Measurements from ENCODE around the gene NAA16. TPM values are rescaled to one million over a fixed set of nuclear protein-coding genes. Genes with fewer than 3 reads are reported as not detected.
"Not testable (repeated sequence)": the region's sequence is repeated elsewhere in the genome, so short reads cannot be mapped to it uniquely, and the experiment has no call there.

Gene NAA16
- total RNA-seq, 1 donor from 2014 or later: 6.2 TPM

- no peak for DNase-seq (ENCODE audit: low read depth, low spot score)
These were observed 43.3 kb downstream of the NAA16 start for GRCh38 chr13:41354416-41354815.

GRCh38 chr13:41356385-41356648 lies 45.2 kb downstream of the NAA16 start:
- DNase-seq (ENCODE audit: low read depth, low spot score): not testable (repeated sequence)

DNA sequence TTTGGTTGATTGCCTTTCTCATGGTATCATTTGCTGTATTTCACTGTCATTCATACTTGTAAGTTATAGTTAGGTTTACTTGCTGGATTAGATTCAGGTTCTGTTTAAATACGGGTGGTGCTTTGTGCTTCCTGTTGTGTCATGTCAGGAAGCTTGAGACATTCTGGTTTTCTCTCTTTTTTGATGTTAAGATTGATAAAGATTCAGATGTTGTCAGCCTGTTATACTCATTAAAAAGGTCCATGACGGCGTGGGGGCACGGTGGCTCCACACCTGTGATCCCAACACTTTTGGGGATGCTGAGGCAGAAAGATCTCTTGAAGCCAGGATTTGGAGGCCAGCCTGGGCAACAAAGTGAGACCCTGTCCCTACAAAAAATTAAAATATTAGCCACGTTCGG lies 45.7 kb downstream of the NAA16 start:
- DNase-seq (ENCODE audit: low read depth, low spot score): no peak

GRCh38 chr13:41361491-41361890 lies 50.4 kb downstream of the NAA16 start:
- no peak for DNase-seq (ENCODE audit: low read depth, low spot score)

DNA sequence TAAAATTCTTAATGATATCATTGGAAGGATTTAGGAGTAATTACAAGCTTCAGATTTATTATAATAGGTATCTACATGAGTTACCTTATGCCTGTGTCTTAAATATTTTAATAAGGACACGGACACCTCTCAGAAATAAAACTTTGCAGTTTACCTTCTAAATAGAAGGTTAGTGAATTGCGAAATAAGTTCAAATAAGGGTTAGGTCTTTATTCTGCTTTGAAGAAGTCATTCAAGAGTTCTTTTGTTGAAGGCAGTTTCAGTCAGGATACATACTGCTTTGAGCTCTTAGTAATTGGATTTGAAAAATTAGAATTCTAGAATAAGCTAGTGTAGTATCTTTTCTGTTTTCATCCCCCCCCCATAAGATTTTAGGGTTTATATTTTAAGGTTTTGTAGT lies 53.0 kb downstream of the NAA16 start:
- no peak for DNase-seq (ENCODE audit: low read depth, low spot score)

DNA sequence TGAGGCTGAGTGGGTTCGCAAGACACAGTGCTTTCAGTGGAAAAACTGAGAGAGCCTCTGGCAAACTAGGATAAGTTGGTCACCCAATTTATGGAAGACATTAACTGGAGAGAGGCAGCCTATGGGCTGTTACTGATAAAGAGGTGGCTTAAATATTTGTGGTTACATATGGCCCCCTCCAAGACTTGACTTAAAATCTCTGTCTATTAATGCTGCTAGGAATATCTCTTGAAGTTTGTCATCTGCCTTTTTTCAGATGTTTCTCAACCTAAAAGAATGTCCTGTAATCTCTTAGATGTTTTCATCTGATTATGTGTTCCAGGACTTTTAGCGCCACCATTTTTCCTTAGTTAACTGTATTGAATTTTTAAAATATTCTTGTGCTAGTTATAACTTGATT lies 54.6 kb downstream of the NAA16 start:
- DNase-seq (ENCODE audit: low read depth, low spot score): no peak

GRCh38 chr13:41370736-41371135 lies 59.7 kb downstream of the NAA16 start:
- no peak for DNase-seq (ENCODE audit: low read depth, low spot score)

DNA sequence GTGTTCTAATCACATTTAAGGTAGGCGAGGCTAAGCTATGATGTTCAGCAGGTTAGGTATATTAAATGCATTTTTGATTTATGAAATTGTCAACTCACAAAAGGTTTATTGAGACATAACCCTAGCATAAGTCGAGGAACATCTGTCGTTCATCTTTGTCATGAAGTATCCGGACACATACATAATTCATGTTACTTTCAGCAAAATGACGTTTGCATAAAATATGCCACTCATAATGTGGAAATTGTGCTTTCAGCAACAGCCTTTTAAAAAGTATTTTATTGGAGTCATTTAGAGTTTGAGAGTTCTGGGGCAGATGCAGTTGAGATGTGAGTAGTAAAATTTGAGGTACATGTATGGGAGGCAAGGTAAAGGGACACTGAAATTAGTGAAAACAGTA lies 66.4 kb downstream of the NAA16 start:
- DNase-seq (ENCODE audit: low read depth, low spot score): no peak

- DNase-seq (ENCODE audit: low read depth, low spot score): no peak
These were observed 71.4 kb downstream of the NAA16 start for GRCh38 chr13:41382431-41382830.

DNA sequence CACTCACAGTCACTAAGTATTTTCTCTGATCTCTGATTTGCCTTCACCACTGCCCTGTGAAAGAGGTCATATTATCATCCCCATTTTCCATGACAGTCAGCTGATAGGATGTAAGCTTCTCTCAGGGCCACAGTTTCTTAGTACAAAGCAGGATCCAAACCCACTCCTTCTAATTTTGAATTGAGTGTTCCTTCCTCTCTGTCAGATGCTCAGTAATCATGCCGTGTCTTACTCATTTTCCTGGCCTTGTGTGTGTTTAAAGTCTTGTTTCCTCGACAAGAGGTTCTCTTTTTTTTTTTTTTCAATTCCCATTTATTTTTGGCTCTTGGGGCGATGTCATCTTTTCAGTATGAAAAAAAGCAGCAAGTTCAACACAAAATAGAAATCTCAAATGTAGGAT lies 72.3 kb downstream of the NAA16 start:
- peak; percentile 15 for DNase-seq (ENCODE audit: low read depth, low spot score)

GRCh38 chr13:41384749-41385503 lies 73.9 kb downstream of the NAA16 start:
- DNase-seq (ENCODE audit: low read depth, low spot score): no peak

GRCh38 chr13:41386211-41386610 lies 75.1 kb downstream of the NAA16 start:
- no peak for DNase-seq (ENCODE audit: low read depth, low spot score)

DNA sequence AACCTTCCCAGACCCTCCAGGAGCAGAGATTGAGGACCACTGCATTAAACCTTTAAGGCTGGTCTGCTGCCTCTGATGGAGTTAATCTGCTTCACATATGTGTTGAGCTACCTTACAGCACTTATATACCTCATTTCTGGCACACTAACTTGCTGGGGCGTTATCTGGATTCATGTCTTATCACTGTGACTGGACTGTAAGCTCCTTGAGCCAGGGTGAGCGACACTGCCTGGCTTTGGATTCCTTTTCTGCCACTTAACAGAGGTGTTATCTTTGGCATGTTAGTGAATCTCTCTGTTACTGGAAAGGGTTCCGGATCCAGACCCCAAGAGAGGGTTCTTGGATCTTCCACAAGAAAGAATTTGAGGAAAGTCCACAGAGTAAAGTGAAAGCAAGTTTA lies 76.5 kb downstream of the NAA16 start:
- no peak for DNase-seq (ENCODE audit: low read depth, low spot score)

DNA sequence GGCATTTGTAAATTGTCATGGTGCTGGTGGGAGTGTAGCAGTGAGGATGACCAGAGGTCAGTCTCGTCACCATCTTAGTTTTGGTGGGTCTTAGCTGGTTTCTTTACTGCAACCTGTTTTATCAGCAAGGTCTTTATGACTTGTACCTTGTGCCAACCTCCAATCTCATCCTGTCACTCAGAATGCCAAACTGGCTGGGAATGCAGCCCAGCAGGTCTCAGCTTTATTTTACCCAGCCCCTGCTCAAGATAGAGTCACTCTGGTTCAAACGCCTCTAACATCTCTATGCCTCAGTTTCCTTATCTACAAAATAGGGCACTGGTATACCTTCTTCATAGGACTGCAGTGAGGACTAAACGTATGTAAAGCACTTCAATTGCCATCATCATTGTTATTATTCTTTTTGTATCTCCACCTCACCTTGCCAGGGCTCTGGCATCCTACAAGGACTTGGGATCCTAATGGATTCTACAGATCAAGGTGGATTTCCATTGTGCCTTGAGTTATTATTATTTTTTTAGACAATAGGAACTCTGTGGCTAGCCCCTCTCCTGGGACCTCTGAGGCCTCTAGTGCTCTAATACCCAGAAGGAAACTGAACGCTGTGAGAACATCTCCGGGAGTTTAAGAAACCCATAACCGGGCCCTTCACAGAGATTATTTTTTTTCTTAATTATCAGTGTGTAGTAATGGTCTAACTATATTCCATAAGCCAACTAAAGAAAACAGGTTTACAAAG lies 77.2 kb downstream of the NAA16 start:
- DNase-seq (ENCODE audit: low read depth, low spot score): no peak

- DNase-seq (ENCODE audit: low read depth, low spot score): no peak
These were observed 78.5 kb downstream of the NAA16 start for GRCh38 chr13:41389580-41389979.

DNA sequence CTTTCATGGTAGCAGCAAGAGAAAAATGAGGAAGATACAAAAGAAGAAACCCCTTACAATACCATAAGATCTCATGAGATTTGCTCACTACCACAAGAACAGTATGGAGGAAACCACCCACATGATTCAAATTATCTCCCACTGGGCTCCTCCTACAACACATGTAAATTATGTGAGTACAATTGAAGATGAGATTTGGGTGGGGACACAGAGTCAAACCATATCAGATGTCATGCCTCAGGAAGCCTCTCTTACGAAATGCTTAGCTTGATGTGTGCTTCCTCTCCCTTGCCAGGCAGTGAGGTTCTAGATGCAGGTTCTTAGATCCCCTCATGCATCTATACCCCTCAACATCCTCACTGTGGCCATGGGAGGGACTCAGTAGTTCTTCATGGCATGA lies 83.1 kb downstream of the NAA16 start:
- no peak for DNase-seq (ENCODE audit: low read depth, low spot score)

GRCh38 chr13:41398494-41399170 lies 87.6 kb downstream of the NAA16 start:
- DNase-seq (ENCODE audit: low read depth, low spot score): no peak

DNA sequence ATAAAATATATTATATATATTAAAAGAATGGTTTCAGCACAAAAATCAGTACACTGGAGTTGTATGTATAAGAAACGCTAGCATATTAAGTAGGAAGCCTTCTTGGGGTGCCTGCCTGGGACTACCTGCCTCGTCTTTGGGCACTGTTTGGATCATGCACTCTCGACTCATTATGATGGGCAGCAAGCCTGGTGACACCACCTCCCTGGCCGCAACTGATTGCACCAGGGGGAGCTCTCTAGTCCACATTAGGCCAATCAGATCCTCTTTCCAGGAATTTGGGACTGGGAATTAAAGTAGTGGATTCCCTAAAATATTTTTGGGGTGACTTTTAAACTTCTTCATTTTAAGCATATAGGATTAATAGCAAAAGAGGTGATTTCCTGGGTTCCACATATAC lies 90.3 kb downstream of the NAA16 start:
- DNase-seq (ENCODE audit: low read depth, low spot score): no peak

DNA sequence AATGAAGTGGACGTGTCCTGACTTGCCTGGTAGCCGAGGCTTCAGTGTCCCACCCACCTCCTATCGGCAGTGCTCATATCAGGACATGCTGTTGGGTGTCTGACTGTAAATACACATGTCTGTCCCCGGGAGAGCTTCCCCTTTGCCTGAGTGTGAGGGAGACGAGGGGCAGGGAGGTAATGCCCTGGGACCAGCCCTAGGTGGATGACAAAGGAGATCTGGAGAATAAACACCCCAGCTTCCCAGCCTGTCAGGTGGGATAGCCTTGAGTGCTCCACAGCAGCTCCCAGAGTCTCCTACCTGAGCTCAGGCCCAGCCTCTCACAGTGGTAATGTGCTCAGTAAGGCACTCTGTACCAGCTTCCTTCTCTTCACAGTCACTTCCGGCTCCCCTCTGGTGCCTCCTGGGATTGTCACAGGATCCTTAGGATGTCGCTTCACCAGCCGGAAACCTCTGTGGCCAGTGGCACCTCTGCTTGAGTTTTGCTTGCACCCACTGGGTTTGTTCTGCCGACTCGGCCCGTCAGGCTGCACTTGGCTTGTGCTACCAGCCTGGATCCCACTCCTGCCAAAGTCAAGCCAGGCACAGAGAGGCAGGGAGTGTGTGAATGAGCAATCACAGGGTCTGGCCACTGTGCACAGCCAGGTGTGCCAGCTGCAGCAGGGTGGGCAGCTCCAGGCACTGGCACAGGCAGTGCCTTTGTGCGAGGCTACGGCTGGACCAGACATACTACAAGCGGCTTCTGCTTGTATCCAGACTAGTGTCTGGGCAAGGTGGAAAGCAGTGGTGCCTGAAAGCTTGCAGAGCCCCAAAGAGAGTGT lies 91.8 kb downstream of the NAA16 start:
- no peak for DNase-seq (ENCODE audit: low read depth, low spot score)

- DNase-seq (ENCODE audit: low read depth, low spot score): no peak
These were observed 92.9 kb downstream of the NAA16 start for GRCh38 chr13:41403983-41404382.

- no peak for DNase-seq (ENCODE audit: low read depth, low spot score)
These were observed 94.3 kb downstream of the NAA16 start for GRCh38 chr13:41405367-41405766.

DNA sequence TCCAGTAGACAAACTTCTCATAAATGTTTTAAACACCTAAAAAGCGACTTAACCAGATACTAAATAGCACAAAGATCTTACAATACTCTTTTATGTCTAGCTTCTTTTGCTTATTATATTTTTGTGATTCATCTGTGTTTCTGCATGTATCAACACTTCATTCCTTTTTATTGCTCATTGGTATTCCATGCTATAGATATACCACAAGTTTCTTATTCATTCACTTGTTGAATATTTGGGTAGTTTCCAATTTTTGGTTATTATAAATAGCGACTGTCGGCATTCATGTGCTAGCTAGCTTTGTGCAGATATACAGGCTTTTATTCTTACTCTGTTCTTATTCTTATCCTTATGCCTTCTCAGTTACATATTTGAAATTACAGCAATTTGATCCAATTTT lies 96.3 kb downstream of the NAA16 start:
- no peak for DNase-seq (ENCODE audit: low read depth, low spot score)
